ENCODE measurements around the gene NELFA.
"Not testable (repeated sequence)": the region's sequence is repeated elsewhere in the genome, so short reads cannot be mapped to it uniquely, and the experiment has no call there.

The NELFA gene

GRCh38 chr4:2040391-2041238 lies 31.8 kb upstream of the NELFA start:
- DNase-seq: no peak

- DNase-seq: no peak
Measured at GRCh38 chr4:2036866-2037265, 28.1 kb upstream of the NELFA start.

- DNase-seq: no peak
Measured at GRCh38 chr4:2036327-2036726, 27.6 kb upstream of the NELFA start.

GRCh38 chr4:2031161-2031560 lies 22.4 kb upstream of the NELFA start:
- DNase-seq: not testable (repeated sequence)

DNA sequence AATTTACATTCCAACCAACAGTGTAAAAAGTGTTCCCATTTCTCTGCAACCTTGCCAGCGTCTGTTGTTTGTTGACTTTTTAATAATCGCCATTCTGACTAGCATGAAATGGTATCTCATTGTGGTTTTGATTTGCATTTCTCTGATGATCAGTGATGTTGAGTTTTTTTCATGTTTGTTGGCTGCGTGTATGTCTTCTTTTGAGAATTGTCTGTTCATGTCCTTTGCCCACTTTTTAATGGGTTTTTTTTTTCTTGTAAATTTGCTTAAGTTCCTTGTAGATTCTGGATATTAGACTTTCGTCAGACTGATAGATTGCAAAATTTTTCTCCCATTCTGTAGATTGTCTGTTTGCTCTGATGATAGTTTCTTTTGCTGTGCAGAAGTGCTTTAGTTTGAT lies 18.3 kb upstream of the NELFA start:
- DNase-seq: not testable (repeated sequence)

DNA sequence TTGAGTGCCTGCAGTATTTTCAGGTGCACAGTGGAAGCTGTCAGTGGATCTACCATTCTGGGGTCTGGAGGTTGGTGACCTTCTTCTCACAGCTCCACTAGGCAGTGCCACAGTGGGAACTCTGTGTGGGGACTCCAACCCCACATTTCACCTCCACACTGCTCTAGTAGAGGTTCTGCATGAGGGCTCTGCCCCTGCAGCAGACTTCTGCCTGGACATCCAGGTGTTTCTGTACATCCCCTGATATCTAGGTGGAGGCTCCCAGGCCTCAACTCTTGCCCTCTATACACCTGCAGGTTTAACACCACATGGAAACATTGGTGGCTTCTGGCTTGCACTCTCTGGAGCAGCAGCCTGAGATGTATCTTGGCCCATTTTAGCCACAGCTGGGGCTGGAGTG lies 17.0 kb upstream of the NELFA start:
- DNase-seq: no peak

- DNase-seq: no peak
Measured at GRCh38 chr4:2024683-2025082, 15.9 kb upstream of the NELFA start.

DNA sequence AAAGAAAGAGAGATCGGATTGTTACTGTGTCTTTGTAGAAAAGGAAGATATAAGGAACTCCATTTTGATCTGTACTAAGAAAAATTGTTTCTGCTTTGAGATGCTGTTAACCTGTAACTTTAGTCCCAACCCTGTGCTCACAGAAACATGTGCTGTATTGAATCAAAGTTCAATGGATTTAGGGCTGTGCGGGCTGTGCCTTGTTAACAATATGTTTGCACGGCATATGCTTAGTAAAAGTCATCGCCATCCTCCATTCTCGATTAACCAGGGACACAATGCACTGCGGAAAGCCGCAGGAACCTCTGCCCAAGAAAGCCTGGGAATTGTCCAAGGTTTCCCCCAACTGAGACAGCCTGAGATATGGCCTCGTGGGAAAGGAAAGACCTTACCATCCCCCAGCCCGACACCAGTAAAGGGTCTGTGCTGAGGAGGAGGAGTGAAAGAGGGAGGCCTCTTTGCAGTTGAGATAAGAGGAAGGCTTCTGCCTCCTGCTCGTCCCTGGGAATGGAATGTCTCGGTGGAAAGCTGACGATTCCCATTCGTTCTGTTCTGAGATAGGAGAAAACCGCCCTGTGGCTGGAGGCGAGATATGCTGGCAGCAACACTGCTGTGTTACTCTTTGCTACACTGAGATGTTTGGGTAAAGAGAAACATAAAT lies 12.7 kb upstream of the NELFA start:
- DNase-seq: not testable (repeated sequence)

DNA sequence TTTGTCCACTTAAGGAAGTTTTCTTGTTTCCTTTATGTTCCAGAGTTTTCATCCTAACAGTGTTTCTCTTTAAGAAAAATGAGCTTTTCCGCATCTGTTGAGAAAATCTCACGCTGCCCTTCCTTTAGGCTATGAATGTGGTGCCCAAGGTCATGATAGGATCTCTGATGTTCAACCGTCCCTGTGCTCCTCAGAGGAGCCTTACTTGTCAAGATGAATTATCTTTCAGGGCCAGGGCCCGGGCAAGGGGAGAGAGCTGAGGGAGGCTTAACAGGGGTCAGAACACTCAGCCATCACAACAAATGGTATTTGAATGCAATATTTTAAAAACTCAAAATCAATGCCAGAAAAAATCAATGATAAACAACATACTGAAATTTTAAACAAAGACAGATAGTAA lies 6.2 kb upstream of the NELFA start:
- DNase-seq: no peak

GRCh38 chr4:2011583-2011982 lies 2.8 kb upstream of the NELFA start:
- no peak for DNase-seq

GRCh38 chr4:2009651-2010233 lies 968 bp upstream of the NELFA start:
- DNase-seq: no peak

GRCh38 chr4:2008671-2008920 lies 178 bp downstream of the NELFA start:
- DNase-seq: no peak

DNA sequence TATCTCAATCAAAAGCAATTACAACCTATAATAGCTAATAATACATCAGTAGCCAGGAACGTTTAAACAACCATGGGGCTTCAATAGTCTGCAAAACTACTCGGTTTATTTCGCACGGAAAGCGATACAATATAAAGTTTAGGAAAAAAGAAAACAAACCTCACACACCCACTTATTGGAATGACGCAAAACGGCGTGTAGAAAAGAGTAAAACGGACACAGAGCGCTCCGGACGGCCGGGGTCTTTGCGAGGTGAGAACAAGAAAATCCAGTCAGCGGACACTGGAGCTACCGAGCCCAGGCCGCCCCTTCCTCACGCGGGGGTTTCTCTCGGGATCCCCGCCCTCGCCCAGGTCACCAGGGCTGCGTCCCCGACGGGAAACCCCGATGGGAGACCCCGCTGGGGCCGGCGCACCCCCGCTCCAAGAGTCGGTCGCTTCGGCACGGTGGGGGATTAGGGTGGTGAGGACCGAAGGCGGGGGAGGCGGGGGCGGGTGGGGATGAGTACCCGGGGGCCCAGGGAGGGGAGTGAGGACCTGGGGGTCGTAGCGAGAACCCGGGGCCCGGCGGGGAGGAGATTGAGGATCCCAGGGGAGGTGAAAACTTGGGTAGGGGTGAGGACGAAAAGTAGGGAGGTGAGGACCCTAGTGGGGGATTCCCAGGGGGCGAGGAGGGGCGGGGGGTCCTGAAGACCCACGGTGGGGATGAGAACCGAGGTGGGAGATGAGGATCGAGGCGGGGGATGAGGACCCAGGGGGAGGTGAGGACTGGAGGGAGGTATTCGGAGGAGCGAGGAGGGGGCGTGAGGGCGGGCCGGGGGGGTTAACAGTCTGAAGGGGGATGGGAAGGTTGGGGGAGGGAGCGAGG lies 737 bp downstream of the NELFA start:
- DNase-seq: no peak

- no peak for DNase-seq
Measured at GRCh38 chr4:2006956-2007653, 1.7 kb downstream of the NELFA start.

DNA sequence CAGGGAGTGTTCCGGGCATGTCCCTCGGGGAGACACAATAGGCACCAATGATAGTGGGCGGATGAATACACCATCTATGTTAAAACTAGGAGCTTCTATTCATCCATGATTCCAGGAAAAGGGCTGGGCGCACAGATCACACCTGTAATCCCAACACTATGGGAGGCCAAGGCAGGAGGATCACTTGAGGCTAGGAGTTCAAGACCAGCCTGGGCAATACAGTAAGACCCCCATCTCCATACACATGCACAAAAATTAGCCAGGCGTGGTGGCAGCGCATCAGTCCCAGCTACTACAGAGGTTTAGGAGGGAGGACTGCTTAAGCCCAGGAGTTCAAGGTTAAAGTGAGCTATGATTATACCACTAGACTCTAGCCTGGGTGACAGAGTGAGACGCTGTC lies 2.4 kb downstream of the NELFA start:
- no peak for DNase-seq

DNA sequence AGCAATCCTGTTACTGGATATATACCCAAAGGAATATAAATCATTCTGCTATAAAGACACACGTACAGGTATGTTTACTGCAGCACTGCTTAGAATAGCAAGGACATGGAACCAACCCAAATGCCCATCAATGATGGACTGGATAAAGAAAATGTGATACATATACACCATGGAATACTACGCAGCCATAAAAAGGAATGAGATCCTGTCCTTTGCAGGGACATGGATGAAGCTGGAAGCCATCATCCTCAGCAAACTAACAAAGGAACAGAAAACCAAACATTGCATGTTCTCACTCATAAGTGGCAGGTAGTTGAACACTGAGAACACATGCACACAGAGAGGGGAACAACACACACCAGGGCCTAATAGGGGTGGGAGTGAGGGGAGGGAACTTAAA lies 5.4 kb downstream of the NELFA start:
- not testable (repeated sequence) for DNase-seq

GRCh38 chr4:1999308-1999707 lies 9.5 kb downstream of the NELFA start:
- not testable (repeated sequence) for DNase-seq

DNA sequence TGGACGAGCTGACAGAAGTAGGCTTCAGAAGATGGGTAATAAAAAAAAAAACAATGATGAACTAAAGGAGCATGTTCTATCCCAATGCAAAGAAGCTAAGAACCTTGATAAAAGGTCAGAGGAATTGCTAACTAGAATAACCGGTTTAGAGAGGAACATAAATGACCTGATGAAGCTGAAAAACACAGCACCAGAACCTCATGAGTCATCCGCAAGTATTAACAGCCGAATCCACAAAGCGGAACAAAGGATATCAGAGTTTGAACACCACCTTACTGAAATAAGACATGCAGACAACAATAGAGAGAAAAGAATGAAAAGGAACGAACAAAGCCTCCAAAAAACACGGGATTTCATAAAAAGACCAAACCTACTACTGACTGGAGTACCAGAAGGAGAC lies 10.5 kb downstream of the NELFA start:
- DNase-seq: no peak

GRCh38 chr4:1997712-1998111 lies 11.1 kb downstream of the NELFA start:
- no peak for DNase-seq

GRCh38 chr4:1996866-1997611 lies 11.7 kb downstream of the NELFA start:
- no peak for DNase-seq

DNA sequence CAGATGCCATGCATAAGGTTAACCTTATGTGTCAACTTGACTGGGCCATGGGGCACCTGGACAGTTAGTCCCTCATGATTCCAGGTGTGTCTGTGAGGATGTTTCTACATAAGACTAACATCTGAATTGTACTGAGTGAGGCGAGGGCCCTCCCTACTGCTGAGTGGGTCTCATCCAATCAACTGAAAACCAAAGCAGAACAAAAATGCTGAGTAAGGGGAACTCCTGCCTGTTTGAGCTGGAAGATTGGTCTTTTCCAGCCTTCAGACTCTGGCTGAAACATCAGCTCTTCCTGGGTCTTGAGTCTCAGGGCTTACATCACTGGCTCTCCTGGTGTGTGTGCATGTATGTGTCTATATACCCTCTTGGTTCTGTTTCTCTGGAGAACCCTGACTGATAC lies 13.8 kb downstream of the NELFA start:
- DNase-seq: no peak
